Transverse colon (tissue), 4 donors: ENCODE results near the gene MYO3A.

ENCODE experiments used
- POLR2A ChIP-seq: fragments of 450-650 bp; IDR thresholded peaks from one replicate; pipeline ENCODE4 v1.6.1; 2016; ENCODE audit warnings: antibody characterized with exemption, mild to moderate bottlenecking, moderate library complexity
- POLR2AphosphoS5 ChIP-seq, 3 donors: sonication (generic); formaldehyde crosslinking; IDR thresholded peaks; one replicate each; pipeline ENCODE4 v1.6.1; 2016; ENCODE audit warnings: antibody characterized with exemption in 3 of 3
- TF ChIP-seq, protein P1 (sequence below), 5 experiments: fragments of 200-600 bp in 3 of 5; fragments of 450-650 bp in 2 of 5; sonication (generic) in 3 of 5; IDR thresholded peaks; 1 replicate in 2 of 5; 2 replicates in 3 of 5; pipeline ENCODE4 v1.5.1; 2016 to 2017; ENCODE audit warnings: antibody characterized with exemption in 5 of 5, inconsistent platforms in 3 of 5, mild to moderate bottlenecking in 2 of 5, moderate library complexity in 1 of 5

DNA sequence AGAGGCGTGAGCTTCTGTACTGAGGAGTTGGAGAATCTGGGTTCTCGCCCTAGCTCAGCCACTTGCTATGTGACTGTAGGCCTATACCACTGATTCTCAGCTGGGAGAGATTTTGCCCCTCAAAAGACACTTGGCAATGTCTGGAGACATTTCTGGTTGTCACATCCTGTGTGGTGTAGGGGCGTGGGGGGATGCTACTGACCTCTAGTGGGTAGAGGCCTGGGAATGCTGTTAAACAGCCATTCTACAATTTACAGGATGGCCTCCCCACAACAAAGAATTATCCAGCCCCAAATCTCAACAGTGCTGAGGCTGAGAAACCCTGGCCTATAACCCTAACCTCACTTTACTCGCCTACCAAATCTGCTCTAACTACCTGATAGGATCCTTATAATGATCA is 223.7 kb downstream of the MYO3A start:
- TF ChIP-seq, protein P1, sequence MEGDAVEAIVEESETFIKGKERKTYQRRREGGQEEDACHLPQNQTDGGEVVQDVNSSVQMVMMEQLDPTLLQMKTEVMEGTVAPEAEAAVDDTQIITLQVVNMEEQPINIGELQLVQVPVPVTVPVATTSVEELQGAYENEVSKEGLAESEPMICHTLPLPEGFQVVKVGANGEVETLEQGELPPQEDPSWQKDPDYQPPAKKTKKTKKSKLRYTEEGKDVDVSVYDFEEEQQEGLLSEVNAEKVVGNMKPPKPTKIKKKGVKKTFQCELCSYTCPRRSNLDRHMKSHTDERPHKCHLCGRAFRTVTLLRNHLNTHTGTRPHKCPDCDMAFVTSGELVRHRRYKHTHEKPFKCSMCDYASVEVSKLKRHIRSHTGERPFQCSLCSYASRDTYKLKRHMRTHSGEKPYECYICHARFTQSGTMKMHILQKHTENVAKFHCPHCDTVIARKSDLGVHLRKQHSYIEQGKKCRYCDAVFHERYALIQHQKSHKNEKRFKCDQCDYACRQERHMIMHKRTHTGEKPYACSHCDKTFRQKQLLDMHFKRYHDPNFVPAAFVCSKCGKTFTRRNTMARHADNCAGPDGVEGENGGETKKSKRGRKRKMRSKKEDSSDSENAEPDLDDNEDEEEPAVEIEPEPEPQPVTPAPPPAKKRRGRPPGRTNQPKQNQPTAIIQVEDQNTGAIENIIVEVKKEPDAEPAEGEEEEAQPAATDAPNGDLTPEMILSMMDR (IDR thresholded peaks at IDR 0.05), result no peak
- TF ChIP-seq POLR2A, result no peak
- no peak for TF ChIP-seq POLR2AphosphoS5 (IDR thresholded peaks at IDR 0.05)
